Smooth muscle cell (in vitro differentiated cells): ENCODE measurements around the gene CFAP20DC. TPM values are rescaled to one million over a fixed set of nuclear protein-coding genes. Genes with fewer than 3 reads are reported as not detected.
"Not testable (repeated sequence)": the region's sequence is repeated elsewhere in the genome, so short reads cannot be mapped to it uniquely, and the experiment has no call there.

Source experiments
- DNase-seq: peaks from one replicate; lab custom pipeline; 2025; ENCODE audit not compliant: unreplicated experiment; lab: John Stamatoyannopoulos, UW
- H2AFZ ChIP-seq: fragments of 200-600 bp; sonication (generic); 2 replicates; pipeline ENCODE4 v1.6.0; 2016; ENCODE audit warnings: antibody characterized with exemption, low read depth, mild to moderate bottlenecking
- H3F3A ChIP-seq: fragments of 200-600 bp; sonication (generic); 2 replicates; pipeline ENCODE4 v1.6.0; 2017; ENCODE audit warnings: antibody characterized with exemption, low read depth
- H3K27ac ChIP-seq: fragments of 200-600 bp; sonication (generic); 2 replicates; pipeline ENCODE4 v1.5.1; 2016; ENCODE audit warnings: low read depth, mild to moderate bottlenecking
- H3K27me3 ChIP-seq: fragments of 200-600 bp; sonication (generic); 2 replicates; pipeline ENCODE4 v1.6.1; 2016; ENCODE audit warnings: low read depth, mild to moderate bottlenecking
- H3K36me3 ChIP-seq: fragments of 200-600 bp; sonication (generic); 2 replicates; pipeline ENCODE4 v1.5.1; 2016; ENCODE audit warnings: low read depth
- H3K4me1 ChIP-seq: fragments of 200-600 bp; sonication (generic); 2 replicates; pipeline ENCODE4 v1.5.1; 2016; ENCODE audit warnings: low read depth
- H3K4me2 ChIP-seq: fragments of 200-600 bp; sonication (generic); 2 replicates; pipeline ENCODE4 v1.6.0; 2016; ENCODE audit warnings: mild to moderate bottlenecking
- H3K4me3 ChIP-seq: fragments of 200-600 bp; sonication (generic); 2 replicates; pipeline ENCODE4 v1.5.1; 2016; ENCODE audit warnings: mild to moderate bottlenecking
- H3K79me2 ChIP-seq: fragments of 200-600 bp; sonication (generic); 2 replicates; pipeline ENCODE4 v1.6.0; 2016; ENCODE audit warnings: low read depth, mild to moderate bottlenecking
- H3K9ac ChIP-seq: fragments of 200-600 bp; sonication (generic); 2 replicates; pipeline ENCODE4 v1.6.0; 2016; ENCODE audit warnings: low read depth
- H3K9me3 ChIP-seq: fragments of 200-600 bp; sonication (generic); replicated peaks from 2 replicates; pipeline ENCODE4 v1.5.1; 2016; ENCODE audit warnings: low read depth
- H4K20me1 ChIP-seq: fragments of 200-600 bp; sonication (generic); 2 replicates; pipeline ENCODE4 v1.6.0; 2016; ENCODE audit warnings: low read depth
- CTCF ChIP-seq: fragments of 200-600 bp; sonication (generic); IDR thresholded peaks from 2 replicates; pipeline ENCODE4 v1.5.1; 2017; ENCODE audit warnings: borderline replicate concordance, mild to moderate bottlenecking, antibody characterized with exemption; ENCODE audit not compliant: insufficient read depth, poor library complexity, severe bottlenecking
- WGBS: methylation state at CpG from one replicate; pipeline ENCODE4 v1.1.7; 2016; ENCODE audit warnings: low lambda C conversion rate; 5-methylcytosine and 5-hydroxymethylcytosine counted together
- polyA plus RNA-seq: library from polyadenylated mRNA; unstranded; fragments of >200 nt; fragmentation: Nextera tagmentation; extraction: Ambion mirVana; gene quantifications from 2 replicates; pipeline ENCODE4 v1.2.1, GENCODE V29; 2016
- total RNA-seq: library from RNA; depleted of rRNA; stranded (reverse); fragments of >200 nt; gene quantifications from 2 replicates; pipeline ENCODE4 v1.2.3, GENCODE V29; 2014

CFAP20DC gene
- total and polyA plus RNA-seq, 2 experiments from 2014 or later, result 7.9 to 11.6 TPM

GRCh38 chr3:58858126-58858525, 191.7 kb downstream of the CFAP20DC start:
- Histone ChIP-seq H3K79me2 (no peaks in the 10 kb centered on the region), H3F3A (no peaks in the 10 kb centered on the region), H3K27me3 (no peaks in the 10 kb centered on the region), H3K4me2 (no peak overlapping the region), H3K9me3 (no peaks in the 10 kb centered on the region), H3K36me3 (no peaks in the 10 kb centered on the region), H2AFZ (no peak overlapping the region), H3K4me1 (no peaks in the 10 kb centered on the region), H3K4me3 (no peak overlapping the region), H3K27ac (no peak overlapping the region), H4K20me1 (no peaks in the 10 kb centered on the region), H3K9ac (no peak overlapping the region)
- 82% methylated on average over 3 of the region's 3 CpGs for WGBS
- no peak for TF ChIP-seq CTCF
- DNase-seq, result no peak

GRCh38 chr3:58857402-58857801, 192.4 kb downstream of the CFAP20DC start:
- WGBS, result 91% methylated on average over 1 of the region's 1 CpG
- no peaks in the 10 kb centered on the region for H3K4me1 ChIP-seq
- H4K20me1 ChIP-seq, result no peaks in the 10 kb centered on the region
- no peak overlapping the region for H3K4me3 ChIP-seq
- H3K36me3 ChIP-seq, result no peaks in the 10 kb centered on the region
- H3K79me2 ChIP-seq, result no peaks in the 10 kb centered on the region
- H3K27me3 ChIP-seq, result no peaks in the 10 kb centered on the region
- no peak overlapping the region for H3K4me2 ChIP-seq
- H3K27ac ChIP-seq, result no peak overlapping the region
- no peak for DNase-seq
- H3F3A ChIP-seq, result no peaks in the 10 kb centered on the region
- no peaks in the 10 kb centered on the region for H3K9me3 ChIP-seq
- H2AFZ ChIP-seq, result no peak overlapping the region
- H3K9ac ChIP-seq, result no peak overlapping the region
- TF ChIP-seq CTCF, result no peak

- Histone ChIP-seq H3K79me2 (no peaks in the 10 kb centered on the region), H4K20me1 (no peaks in the 10 kb centered on the region), H2AFZ (no peak overlapping the region), H3K9ac (no peak overlapping the region), H3K4me2 (no peak overlapping the region), H3K4me3 (no peak overlapping the region), H3F3A (no peaks in the 10 kb centered on the region), H3K4me1 (no peaks in the 10 kb centered on the region), H3K9me3 (no peaks in the 10 kb centered on the region), H3K36me3 (no peaks in the 10 kb centered on the region), H3K27ac (no peak overlapping the region), H3K27me3 (no peaks in the 10 kb centered on the region)
- DNase-seq, result no peak
- 95% methylated on average over 7 of the region's 7 CpGs for WGBS
- TF ChIP-seq CTCF, result no peak
Measured at GRCh38 chr3:58848826-58849225, 201.0 kb downstream of the CFAP20DC start.

- H3K9me3 ChIP-seq, H4K20me1 ChIP-seq, H3K4me1 ChIP-seq, H3K79me2 ChIP-seq, H3K36me3 ChIP-seq, H3K9ac ChIP-seq, H3F3A ChIP-seq, H3K27ac ChIP-seq, H2AFZ ChIP-seq, H3K27me3 ChIP-seq, DNase-seq: not testable (repeated sequence)
- 69% methylated on average over 21 of the region's 34 CpGs for WGBS
- H3K4me2 ChIP-seq, result peak overlapping the region; percentile 55
- peak overlapping the region; percentile 8 for H3K4me3 ChIP-seq
Measured at GRCh38 chr3:58842050-58842747, 207.6 kb downstream of the CFAP20DC start.
